ENCODE data around the gene IKZF2. TPM values are rescaled to one million over a fixed set of nuclear protein-coding genes. Genes with fewer than 3 reads are reported as not detected.

IKZF2 gene
- polyA plus RNA-seq, 1 donor (not counting 4 experiments of a cell fraction or from before 2014, with no cell fraction given): 8.2 TPM

DNA sequence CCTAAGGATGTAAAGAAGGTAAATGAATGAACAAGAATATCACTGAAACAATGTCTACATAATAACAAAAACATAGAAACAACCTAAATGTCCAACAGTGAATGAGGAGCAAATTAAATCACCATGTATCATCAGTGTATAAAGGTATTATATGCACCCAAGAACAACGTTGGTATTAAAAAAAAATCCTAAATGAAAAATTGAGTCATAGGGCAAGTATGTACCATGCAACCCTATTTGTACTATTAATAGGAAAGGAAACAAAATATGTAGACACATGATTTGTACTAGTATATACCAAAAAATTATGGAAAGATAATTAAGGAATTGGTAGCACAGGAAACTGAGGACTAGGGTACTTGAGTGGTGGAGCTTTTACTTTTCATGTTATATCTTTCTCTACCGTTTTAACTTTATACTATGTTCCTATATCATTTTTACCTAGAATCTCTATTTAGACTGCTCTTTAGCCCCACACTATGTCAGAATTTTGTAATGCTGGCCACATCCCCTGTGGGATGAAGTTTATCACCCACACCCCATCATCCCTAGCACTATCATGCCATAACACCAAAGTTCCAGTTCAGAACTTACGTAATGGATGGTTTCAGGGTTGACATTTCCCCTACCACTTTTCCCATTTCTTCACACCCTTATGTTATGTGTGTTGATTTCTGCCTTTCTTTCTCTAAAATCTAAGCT, 25.6 kb downstream of the IKZF2 start:
- Histone ChIP-seq H3K27me3 (ENCODE audit: control insufficient read depth, extremely low read depth, insufficient read depth, low read length) (no peaks in the 10 kb centered on the region), H3K27ac (ENCODE audit: control insufficient read depth, insufficient read depth, low read length) (no peak overlapping the region), H3K9me3 (ENCODE audit: control insufficient read depth, low read depth, low read length) (no peaks in the 10 kb centered on the region), H2AFZ (ENCODE audit: control insufficient read depth, low read length) (no peak overlapping the region), H3K36me3 (ENCODE audit: control insufficient read depth in 2 of 2, extremely low read depth in 1 of 2, insufficient read depth in 2 of 2, low read length in 2 of 2) (no peaks in the 10 kb centered on the region), H3K4me3 (ENCODE audit: control insufficient read depth in 2 of 3, extremely low read depth in 1 of 3, insufficient read depth in 2 of 3, low read depth in 1 of 3, low read length in 3 of 3) (no peak overlapping the region), H3K79me2 (ENCODE audit: control insufficient read depth, insufficient read depth, low read length) (no peaks in the 10 kb centered on the region), H3K4me2 (ENCODE audit: control insufficient read depth, extremely low read depth, insufficient read depth, low read depth, low read length) (no peak overlapping the region), H4K20me1 (ENCODE audit: control insufficient read depth, extremely low read depth, insufficient read depth, low read length) (no peaks in the 10 kb centered on the region), H3K9me1 (ENCODE audit: control insufficient read depth, extremely low read depth, insufficient read depth, low read length) (no peaks in the 10 kb centered on the region), H3K9ac (ENCODE audit: control insufficient read depth, extremely low read depth, insufficient read depth, low read length) (no peak overlapping the region), H3K4me1 (ENCODE audit: control insufficient read depth, extremely low read depth, insufficient read depth, low read length) (peaks cover 21% of the 10 kb centered on the region)
- DNase-seq (ENCODE audit: low read depth, low spot score) (no peak), FAIRE-seq (no peak)
- dilution Hi-C loops (cut with MboI; ENCODE audit: extremely low pct_ligation_motif_present, low sequenced_read_pairs): no loop called here
- TF ChIP-seq EZH2 (IDR thresholded peaks at IDR 0.05; ENCODE audit: low read length) (no peak), CTCF (optimal IDR thresholded peaks at IDR 0.05 in 1 of 3, IDR thresholded peaks at IDR 0.05 in 1 of 3, conservative IDR thresholded peaks at IDR 0.05 in 1 of 3; ENCODE audit: extremely low read depth in 1 of 3, insufficient read depth in 2 of 3, low read length in 3 of 3) (no peak)

- no peaks in the 10 kb centered on the region for H3K27me3 ChIP-seq (ENCODE audit: control insufficient read depth, extremely low read depth, insufficient read depth, low read length)
- H3K9me1 ChIP-seq (ENCODE audit: control insufficient read depth, extremely low read depth, insufficient read depth, low read length): no peaks in the 10 kb centered on the region
- no peak overlapping the region for H3K27ac ChIP-seq (ENCODE audit: control insufficient read depth, insufficient read depth, low read length)
- H3K36me3 ChIP-seq (ENCODE audit: control insufficient read depth in 2 of 2, extremely low read depth in 1 of 2, insufficient read depth in 2 of 2, low read length in 2 of 2): no peaks in the 10 kb centered on the region
- TF ChIP-seq EZH2 (IDR thresholded peaks at IDR 0.05; ENCODE audit: low read length) (no peak), CTCF (optimal IDR thresholded peaks at IDR 0.05 in 1 of 3, IDR thresholded peaks at IDR 0.05 in 1 of 3, conservative IDR thresholded peaks at IDR 0.05 in 1 of 3; ENCODE audit: extremely low read depth in 1 of 3, insufficient read depth in 2 of 3, low read length in 3 of 3) (no peak)
- peak overlapping the region; percentile 52 for H2AFZ ChIP-seq (ENCODE audit: control insufficient read depth, low read length)
- no peak overlapping the region for H3K4me2 ChIP-seq (ENCODE audit: control insufficient read depth, extremely low read depth, insufficient read depth, low read depth, low read length)
- H3K9ac ChIP-seq (ENCODE audit: control insufficient read depth, extremely low read depth, insufficient read depth, low read length): no peak overlapping the region
- peak; percentile 56 for FAIRE-seq
- H3K4me3 ChIP-seq (ENCODE audit: control insufficient read depth in 2 of 3, extremely low read depth in 1 of 3, insufficient read depth in 2 of 3, low read depth in 1 of 3, low read length in 3 of 3): no peak overlapping the region
- no peaks in the 10 kb centered on the region for H3K9me3 ChIP-seq (ENCODE audit: control insufficient read depth, low read depth, low read length)
- H4K20me1 ChIP-seq (ENCODE audit: control insufficient read depth, extremely low read depth, insufficient read depth, low read length): no peaks in the 10 kb centered on the region
- H3K79me2 ChIP-seq (ENCODE audit: control insufficient read depth, insufficient read depth, low read length): no peaks in the 10 kb centered on the region
- peaks cover 32% of the 10 kb centered on the region for H3K4me1 ChIP-seq (ENCODE audit: control insufficient read depth, extremely low read depth, insufficient read depth, low read length)
- DNase-seq (ENCODE audit: low read depth, low spot score): no peak
- dilution Hi-C loops (cut with MboI; ENCODE audit: extremely low pct_ligation_motif_present, low sequenced_read_pairs): no loop called here
Observed at GRCh38 chr2:213122725-213123124, 28.7 kb downstream of the IKZF2 start.

Measured in keratinocyte (primary cell).